Upper lobe of right lung (tissue), 1 donor: Measurements from ENCODE around the gene EED. TPM values are rescaled to one million over a fixed set of nuclear protein-coding genes. Genes with fewer than 3 reads are reported as not detected.
A peak's percentile ranks its signal among the peaks of the same experiment; 100 is the strongest.

Experiments
- ATAC-seq: fragments of 200-7000 bp; cut with Tn5 transposase; one replicate; pipeline ENCODE4 v1.9.1; 2020; ENCODE audit warnings: mild to moderate bottlenecking, moderate library complexity
- DNase-seq: peaks from one replicate; pipeline ENCODE4 v3.0.0-alpha.2; 2020
- H3K27ac ChIP-seq: fragments of 200-600 bp; one replicate; pipeline ENCODE4 v1.8.0; 2022
- H3K27me3 ChIP-seq: fragments of 200-600 bp; one replicate; pipeline ENCODE4 v1.8.0; 2022; ENCODE audit warnings: mild to moderate bottlenecking
- H3K36me3 ChIP-seq: fragments of 200-600 bp; one replicate; pipeline ENCODE4 v1.8.0; 2022
- H3K4me1 ChIP-seq: fragments of 200-600 bp; one replicate; pipeline ENCODE4 v1.8.0; 2022
- H3K4me3 ChIP-seq: fragments of 200-600 bp; one replicate; pipeline ENCODE4 v1.8.0; 2022; ENCODE audit warnings: mild to moderate bottlenecking
- H3K9me3 ChIP-seq: fragments of 200-600 bp; one replicate; pipeline ENCODE4 v1.8.0; 2022
- intact Hi-C: fragments of 100-400 bp; cut with DNase I; formaldehyde crosslinking; loops from one replicate; pipeline ENCODE4 v1.11.0; 2022
- total RNA-seq: library from RNA; stranded (reverse); fragmentation: NEBNext Ultra II Directional; extraction: Animal tissue kit (Norgen Biotek cat#: 25700); gene quantifications from one replicate; pipeline ENCODE4 v1.2.1, GENCODE V29; 2021
- TF ChIP-seq, protein P1 (sequence below): fragments of 200-600 bp; IDR thresholded peaks from one replicate; pipeline ENCODE4 v1.8.0; 2022; ENCODE audit warnings: antibody characterized with exemption
- donor health status: DM: no; HTN: yes; CAD: no; lungs with severe emphysema.

EED gene
- total RNA-seq, 1 donor from 2014 or later = 21.3 TPM

DNA sequence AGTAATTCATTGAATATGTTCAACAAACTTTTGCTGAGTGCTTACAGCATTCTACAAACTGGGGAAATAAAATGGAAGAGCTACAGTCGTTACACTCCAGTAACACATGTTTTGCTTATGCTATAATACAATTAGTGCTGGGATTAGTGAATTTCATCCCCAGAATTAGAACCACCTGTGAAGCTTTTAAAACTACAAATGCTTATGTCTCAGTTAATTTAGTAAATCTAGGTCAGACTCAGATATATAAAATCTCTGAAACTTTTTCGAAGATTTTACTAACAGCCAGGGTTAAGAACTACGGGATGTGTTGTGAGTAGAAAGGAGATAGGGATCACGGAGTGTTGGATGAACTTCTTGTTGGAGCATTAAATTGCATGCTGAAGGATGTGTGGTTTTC is 33.7 kb upstream of the EED start:
- H3K4me3 ChIP-seq = no peak overlapping the region

DNA sequence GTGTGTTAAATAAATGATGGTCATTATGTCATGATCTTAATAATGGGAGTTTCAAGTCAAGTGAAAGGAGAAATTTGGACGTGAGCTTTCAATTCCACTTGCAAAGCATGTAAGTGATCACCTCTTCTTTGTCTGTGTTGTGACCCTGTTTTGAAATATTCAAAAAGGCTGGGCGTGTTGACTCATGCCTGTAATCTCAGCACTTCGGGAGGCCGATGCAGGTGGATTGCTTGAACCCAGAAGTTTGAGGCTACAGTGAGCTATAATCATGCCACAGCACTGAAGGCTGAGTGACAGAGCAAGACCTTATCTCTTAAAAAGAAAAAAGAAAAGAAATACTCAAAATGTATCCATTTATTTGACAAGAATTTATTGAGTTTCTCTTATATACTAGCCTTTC is 32.9 kb upstream of the EED start:
- Histone ChIP-seq H3K9me3 (no peaks in the 10 kb centered on the region), H3K27me3 (no peaks in the 10 kb centered on the region), H3K4me3 (no peak overlapping the region), H3K36me3 (no peaks in the 10 kb centered on the region), H3K27ac (no peak overlapping the region), H3K4me1 (no peaks in the 10 kb centered on the region)
- TF ChIP-seq, protein P1, sequence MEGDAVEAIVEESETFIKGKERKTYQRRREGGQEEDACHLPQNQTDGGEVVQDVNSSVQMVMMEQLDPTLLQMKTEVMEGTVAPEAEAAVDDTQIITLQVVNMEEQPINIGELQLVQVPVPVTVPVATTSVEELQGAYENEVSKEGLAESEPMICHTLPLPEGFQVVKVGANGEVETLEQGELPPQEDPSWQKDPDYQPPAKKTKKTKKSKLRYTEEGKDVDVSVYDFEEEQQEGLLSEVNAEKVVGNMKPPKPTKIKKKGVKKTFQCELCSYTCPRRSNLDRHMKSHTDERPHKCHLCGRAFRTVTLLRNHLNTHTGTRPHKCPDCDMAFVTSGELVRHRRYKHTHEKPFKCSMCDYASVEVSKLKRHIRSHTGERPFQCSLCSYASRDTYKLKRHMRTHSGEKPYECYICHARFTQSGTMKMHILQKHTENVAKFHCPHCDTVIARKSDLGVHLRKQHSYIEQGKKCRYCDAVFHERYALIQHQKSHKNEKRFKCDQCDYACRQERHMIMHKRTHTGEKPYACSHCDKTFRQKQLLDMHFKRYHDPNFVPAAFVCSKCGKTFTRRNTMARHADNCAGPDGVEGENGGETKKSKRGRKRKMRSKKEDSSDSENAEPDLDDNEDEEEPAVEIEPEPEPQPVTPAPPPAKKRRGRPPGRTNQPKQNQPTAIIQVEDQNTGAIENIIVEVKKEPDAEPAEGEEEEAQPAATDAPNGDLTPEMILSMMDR = no peak
- intact Hi-C loops = loop anchor here (10.0 kb wide), 1 partner anchor 267 kb away; no protein-coding TSS in a partner anchor
- DNase-seq (no peak), ATAC-seq (no peak)

More for the DNA sequence above, 33.7 kb upstream of the EED start:
- H3K4me1 ChIP-seq = no peaks in the 10 kb centered on the region
- no peak overlapping the region for H3K27ac ChIP-seq
- no peaks in the 10 kb centered on the region for H3K9me3 ChIP-seq
- no peak for ATAC-seq
- intact Hi-C loops = loop anchor here (10.0 kb wide), 1 partner anchor 266 kb away; no protein-coding TSS in a partner anchor
- TF ChIP-seq, protein P1 = no peak
- DNase-seq = no peak
- H3K36me3 ChIP-seq = no peaks in the 10 kb centered on the region
- no peaks in the 10 kb centered on the region for H3K27me3 ChIP-seq

DNA sequence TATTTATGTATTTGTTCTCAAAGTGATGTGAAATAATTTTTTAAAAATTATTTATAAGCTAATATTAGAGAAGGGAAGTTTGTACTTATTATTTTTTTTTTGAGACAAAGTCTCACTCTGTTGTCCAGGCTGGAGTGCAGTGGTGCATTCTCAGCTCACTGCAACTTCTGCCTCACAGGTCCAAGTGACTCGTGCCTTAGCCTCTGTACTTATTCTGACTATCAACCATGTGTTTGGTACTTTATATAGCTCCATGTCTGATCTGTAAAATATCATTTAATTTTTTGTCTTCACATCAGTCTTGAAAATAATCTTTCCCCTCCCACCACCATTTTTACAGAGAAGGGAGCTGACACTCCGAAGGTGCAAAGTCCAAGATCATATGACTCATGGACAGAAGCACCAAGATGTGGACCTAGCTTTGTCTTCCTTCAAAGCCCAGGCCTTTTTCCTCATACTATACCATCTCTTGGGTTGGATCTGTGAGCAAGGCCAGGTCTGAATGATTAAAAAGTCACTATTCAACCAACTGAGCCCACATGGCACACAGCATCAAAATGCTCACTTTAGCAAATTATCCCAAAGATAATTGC is 32.4 kb upstream of the EED start:
- no peaks in the 10 kb centered on the region for H3K4me1 ChIP-seq
- TF ChIP-seq, protein P1 = no peak
- no peak overlapping the region for H3K27ac ChIP-seq
- ATAC-seq = no peak
- H3K9me3 ChIP-seq = no peaks in the 10 kb centered on the region
- intact Hi-C loops = loop anchor here (10.0 kb wide), 1 partner anchor 267 kb away; no protein-coding TSS in a partner anchor
- no peak overlapping the region for H3K4me3 ChIP-seq
- no peaks in the 10 kb centered on the region for H3K36me3 ChIP-seq
- no peaks in the 10 kb centered on the region for H3K27me3 ChIP-seq
- no peak for DNase-seq

DNA sequence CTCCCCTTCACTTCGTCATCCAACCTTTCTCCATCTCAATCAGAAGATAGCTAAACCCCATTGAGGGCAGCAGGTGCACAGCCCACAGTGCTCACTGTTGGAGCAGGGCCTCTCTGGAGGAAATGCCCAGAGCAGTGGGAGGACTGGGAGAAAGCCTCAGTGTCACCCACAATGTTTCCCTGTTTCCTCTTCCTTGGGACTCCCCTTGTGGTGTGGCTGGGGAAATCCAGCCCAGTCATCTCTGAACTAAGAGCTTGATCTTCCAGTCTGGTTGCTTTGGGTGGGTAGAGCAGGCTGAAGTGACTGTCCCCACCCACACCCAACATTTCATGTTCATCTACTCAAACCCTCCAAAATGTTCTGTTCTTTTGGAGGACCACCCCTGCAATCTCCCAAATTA is 29.8 kb upstream of the EED start:
- DNase-seq = no peak
- intact Hi-C loops = loop anchor here (10.0 kb wide), 1 partner anchor 270 kb away; no protein-coding TSS in a partner anchor
- Histone ChIP-seq H3K9me3 (no peaks in the 10 kb centered on the region), H3K4me3 (no peak overlapping the region), H3K27me3 (no peaks in the 10 kb centered on the region), H3K4me1 (no peaks in the 10 kb centered on the region), H3K36me3 (no peaks in the 10 kb centered on the region), H3K27ac (no peak overlapping the region)
- peak; percentile 80 for ATAC-seq
- TF ChIP-seq, protein P1 = no peak

DNA sequence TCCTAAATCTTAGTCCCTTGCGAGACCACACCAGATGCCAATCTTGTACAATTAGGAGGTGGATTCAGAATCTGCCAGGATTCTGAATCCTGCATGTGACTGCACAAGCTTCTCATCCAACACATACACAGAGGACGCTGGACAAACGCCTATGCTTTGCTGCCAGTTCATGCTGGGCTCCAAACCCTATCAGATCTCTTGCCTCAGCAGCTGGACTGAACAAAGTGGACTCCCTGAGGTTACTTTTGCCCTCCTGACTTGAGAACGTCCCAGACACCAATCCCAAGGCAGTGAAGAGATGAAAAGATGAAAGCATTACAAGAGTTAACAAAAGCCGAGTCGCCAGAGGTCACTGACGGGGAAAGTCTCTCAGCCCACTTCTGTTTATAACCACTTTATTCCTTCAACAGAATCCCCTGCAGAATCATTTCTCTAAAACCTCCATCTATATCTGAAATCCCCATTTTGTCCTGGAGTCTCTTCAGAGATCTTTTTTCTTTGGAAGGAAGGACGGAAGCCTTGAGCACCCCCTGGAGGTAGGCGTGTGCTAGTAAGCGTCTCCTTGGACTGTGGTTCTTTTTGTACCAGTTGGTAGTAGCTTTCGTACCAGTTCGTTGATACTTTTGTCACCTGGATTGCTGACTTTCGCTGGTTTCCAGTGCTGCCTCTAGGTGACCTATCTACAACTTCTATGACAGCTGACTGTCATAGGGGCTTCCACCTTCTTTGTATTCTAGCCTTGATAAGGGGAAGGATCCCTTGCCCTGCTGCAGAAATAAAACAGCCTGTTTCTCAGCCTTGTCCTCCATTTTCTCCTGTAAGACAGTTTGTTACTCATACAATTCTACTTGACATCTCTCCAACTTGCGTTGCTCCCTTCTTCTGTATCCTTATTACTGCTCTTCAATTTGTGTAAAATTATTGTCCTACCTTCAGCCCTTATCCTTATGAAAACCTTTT is 26.1 kb upstream of the EED start:
- H3K9me3 ChIP-seq = no peaks in the 10 kb centered on the region
- no peaks in the 10 kb centered on the region for H3K4me1 ChIP-seq
- no peaks in the 10 kb centered on the region for H3K36me3 ChIP-seq
- intact Hi-C loops = loop anchor here (10.0 kb wide), 1 partner anchor 274 kb away; no protein-coding TSS in a partner anchor
- ATAC-seq (peak; percentile 94), DNase-seq (peak; percentile 70)
- no peak overlapping the region for H3K27ac ChIP-seq
- H3K4me3 ChIP-seq = no peak overlapping the region
- no peaks in the 10 kb centered on the region for H3K27me3 ChIP-seq
- TF ChIP-seq, protein P1 = peak; percentile 92
